Right cardiac atrium (tissue), 5 donors: ENCODE measurements around the gene TLE4. TPM values are rescaled to one million over a fixed set of nuclear protein-coding genes. Genes with fewer than 3 reads are reported as not detected.

Source experiments
- ATAC-seq, 2 donors: fragments of 200-7000 bp; cut with Tn5 transposase; one replicate each; pipeline versions ENCODE4 v1.8.0 to v1.9.1; 2020; ENCODE audit warnings: moderate library complexity in 2 of 2, mild to moderate bottlenecking in 1 of 2
- DNase-seq, 3 donors: peaks; one replicate each; pipeline ENCODE4 v3.0.0-alpha.2; 2020
- H3K27ac ChIP-seq: one replicate; pipeline ENCODE4 v1.5.1; 2013; ENCODE audit warnings: mild to moderate bottlenecking, low read length, control low read depth, moderate library complexity
- H3K27me3 ChIP-seq: one replicate; pipeline ENCODE4 v1.6.1; 2013; ENCODE audit not compliant: control insufficient read depth, insufficient read depth
- H3K4me1 ChIP-seq: one replicate; pipeline ENCODE4 v1.6.1; 2013; ENCODE audit warnings: low read length; ENCODE audit not compliant: control insufficient read depth, insufficient read depth
- H3K4me3 ChIP-seq: one replicate; pipeline ENCODE4 v1.5.1; 2013; ENCODE audit warnings: low read length, control low read depth
- H3K9me3 ChIP-seq: one replicate; pipeline ENCODE4 v1.6.1; 2013; ENCODE audit warnings: low read length; ENCODE audit not compliant: control insufficient read depth
- WGBS: extraction: QIAGEN DNeasy Blood & Tissue Kit; methylation state at CpG from one replicate; pipeline ENCODE4 v1.1.7; 2013; 5-methylcytosine and 5-hydroxymethylcytosine counted together
- intact Hi-C, 4 donors: fragments of 100-400 bp; cut with DNase I; formaldehyde crosslinking; loops; one replicate each; pipeline versions ENCODE4 v1.11.0 to v1.14.0; 2022 to 2023
- polyA plus RNA-seq: library from polyadenylated mRNA; stranded (reverse); fragments of 200-250 nt; gene quantifications from one replicate; pipeline ENCODE4 v1.2.3, GENCODE V29; 2013
- total RNA-seq, 4 donors: library from RNA; stranded (reverse); fragmentation: NEBNext Ultra II Directional; extraction: Animal tissue kit (Norgen Biotek cat#: 25700); gene quantifications; one replicate each; pipeline ENCODE4 v1.2.1, GENCODE V29; 2021
- donor health status: healthy with polysubstance abuse.
- donor health status: DM: no; HTN: yes; CAD: no.
- donor health status: DM: no; HTN: no; CAD: no.
- donor health status: DM: no; HTN: yes; CAD: no; lungs with severe emphysema.
- donor health status: DM: yes; HTN: yes; CAD: no.

TLE4 gene
- total and polyA plus RNA-seq, 5 donors = 5.9 to 20.1 (median 17.6) TPM

DNA sequence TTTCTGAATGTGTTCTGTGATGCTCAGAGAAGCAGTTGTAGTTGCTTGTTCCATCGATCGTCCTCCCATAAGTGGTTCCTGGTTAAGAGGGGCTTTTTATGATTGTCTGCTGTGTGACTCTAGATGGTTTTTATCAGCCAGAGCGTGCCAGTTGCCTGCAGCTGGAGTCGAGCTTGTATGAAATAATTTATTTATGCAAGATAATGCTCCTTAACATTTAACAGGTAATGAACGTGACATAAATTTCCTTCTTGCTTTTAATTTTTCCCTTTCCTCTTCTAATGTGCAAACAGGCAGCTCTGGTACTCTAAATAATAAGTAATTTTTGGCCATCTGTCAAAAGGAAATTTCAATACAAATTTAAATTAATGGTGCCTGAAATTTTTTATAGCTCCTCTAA, 84.4 kb downstream of the TLE4 start:
- ATAC-seq = no peak
- intact Hi-C loops = no loop called here

DNA sequence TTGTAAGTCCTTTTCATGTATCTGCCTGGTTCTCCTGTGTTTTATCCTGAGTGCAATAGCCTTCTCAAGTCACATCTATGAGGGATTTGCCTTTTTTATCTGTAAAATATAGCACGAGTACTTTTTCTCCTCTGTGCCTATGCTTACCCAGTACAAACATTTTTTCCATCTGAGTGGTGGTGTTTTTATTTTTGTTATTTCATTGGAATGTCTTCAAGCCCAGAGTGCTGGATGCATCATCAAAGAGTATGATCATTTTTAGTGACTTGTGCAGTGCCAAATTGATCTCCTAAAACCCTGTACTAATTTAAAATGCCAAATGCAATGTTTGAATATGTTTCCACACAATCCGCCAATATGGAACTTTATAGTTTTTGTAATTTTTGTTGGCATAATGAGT, 86.1 kb downstream of the TLE4 start:
- no peaks in the 10 kb centered on the region for H3K4me1 ChIP-seq
- WGBS = 88% methylated on average over 2 of the region's 2 CpGs
- no peaks in the 10 kb centered on the region for H3K27me3 ChIP-seq
- ATAC-seq (no peak), DNase-seq (no peak)
- H3K27ac ChIP-seq = no peak overlapping the region
- H3K4me3 ChIP-seq = no peak overlapping the region
- intact Hi-C loops = no loop called here
- H3K9me3 ChIP-seq = no peaks in the 10 kb centered on the region

More for the DNA sequence above, 84.4 kb downstream of the TLE4 start:
- 81% methylated on average over 5 of the region's 5 CpGs for WGBS
- no peak for DNase-seq
- Histone ChIP-seq H3K27me3 (no peaks in the 10 kb centered on the region), H3K27ac (no peak overlapping the region), H3K9me3 (no peaks in the 10 kb centered on the region), H3K4me1 (no peaks in the 10 kb centered on the region), H3K4me3 (no peak overlapping the region)

DNA sequence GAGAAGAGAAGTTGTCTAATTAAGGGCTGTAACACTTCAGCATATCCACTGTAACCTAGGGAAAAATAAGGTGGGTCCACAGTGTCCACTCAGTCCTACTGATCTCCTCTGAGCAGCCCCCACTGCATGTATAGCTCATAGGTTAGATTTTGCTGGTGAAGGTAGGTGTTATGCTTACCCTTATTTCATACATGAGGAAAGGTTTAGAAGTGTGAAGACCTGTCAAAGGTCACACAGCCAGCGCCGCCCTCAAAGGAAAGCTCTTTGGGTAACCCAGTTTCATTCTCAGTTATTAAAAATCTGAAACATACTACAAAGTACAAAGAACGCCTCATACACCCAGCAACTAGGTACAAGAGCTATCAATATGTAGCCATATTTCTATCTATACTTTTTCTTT, 87.2 kb downstream of the TLE4 start:
- no peaks in the 10 kb centered on the region for H3K9me3 ChIP-seq
- WGBS = 97% methylated on average over 3 of the region's 3 CpGs
- peaks cover 1% of the 10 kb centered on the region for H3K4me1 ChIP-seq
- no peak for DNase-seq
- no peak overlapping the region for H3K27ac ChIP-seq
- intact Hi-C loops = no loop called here
- no peaks in the 10 kb centered on the region for H3K27me3 ChIP-seq
- no peak overlapping the region for H3K4me3 ChIP-seq
- no peak for ATAC-seq

DNA sequence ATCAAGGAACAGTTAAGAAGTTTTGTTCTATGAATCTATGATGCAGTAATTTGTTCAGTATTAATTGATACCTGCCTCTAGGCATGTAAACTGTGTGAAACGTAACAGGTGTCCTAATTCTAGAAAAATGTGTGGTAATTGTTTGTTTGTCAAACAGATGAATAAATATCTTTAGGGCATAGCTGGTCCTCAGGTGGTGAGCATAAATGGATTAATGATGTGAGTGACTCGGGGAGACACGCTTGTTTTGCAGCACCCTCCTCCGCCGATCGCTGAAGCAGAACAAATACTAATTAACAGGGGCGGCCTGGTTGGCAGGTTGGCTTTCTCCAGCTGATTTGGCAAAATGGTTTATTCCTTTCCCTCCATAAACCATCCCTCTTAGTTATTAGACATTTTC, 88.8 kb downstream of the TLE4 start:
- Histone ChIP-seq H3K27ac (no peak overlapping the region), H3K4me1 (peaks cover 2% of the 10 kb centered on the region), H3K4me3 (no peak overlapping the region), H3K27me3 (no peaks in the 10 kb centered on the region), H3K9me3 (no peaks in the 10 kb centered on the region)
- intact Hi-C loops = no loop called here
- DNase-seq = no peak
- WGBS = 97% methylated on average over 7 of the region's 7 CpGs
- ATAC-seq = no peak

DNA sequence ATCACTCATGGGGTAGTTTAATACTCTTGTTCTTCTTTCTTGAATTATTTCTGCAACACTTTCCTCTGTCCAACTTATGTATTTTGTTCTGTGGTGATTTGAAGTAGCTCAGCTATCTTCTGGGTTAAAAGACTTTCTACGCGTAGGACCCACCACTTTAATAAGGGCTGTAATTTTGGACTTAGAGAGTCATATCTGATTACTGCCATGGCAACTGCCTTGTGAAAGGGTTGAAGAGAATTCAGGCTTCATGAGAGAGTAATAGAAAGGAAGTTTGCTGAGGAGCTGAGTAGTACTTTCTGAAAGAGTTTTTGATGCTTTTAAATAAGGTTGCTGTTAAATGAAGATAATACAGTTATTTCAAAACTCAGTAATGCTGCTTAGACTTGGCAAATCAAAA, 89.5 kb downstream of the TLE4 start:
- Histone ChIP-seq H3K27me3 (no peaks in the 10 kb centered on the region), H3K4me1 (peaks cover 2% of the 10 kb centered on the region), H3K4me3 (no peak overlapping the region), H3K27ac (no peak overlapping the region), H3K9me3 (no peaks in the 10 kb centered on the region)
- 60% methylated on average over 2 of the region's 2 CpGs for WGBS
- ATAC-seq (no peak), DNase-seq (no peak)
- intact Hi-C loops = no loop called here

DNA sequence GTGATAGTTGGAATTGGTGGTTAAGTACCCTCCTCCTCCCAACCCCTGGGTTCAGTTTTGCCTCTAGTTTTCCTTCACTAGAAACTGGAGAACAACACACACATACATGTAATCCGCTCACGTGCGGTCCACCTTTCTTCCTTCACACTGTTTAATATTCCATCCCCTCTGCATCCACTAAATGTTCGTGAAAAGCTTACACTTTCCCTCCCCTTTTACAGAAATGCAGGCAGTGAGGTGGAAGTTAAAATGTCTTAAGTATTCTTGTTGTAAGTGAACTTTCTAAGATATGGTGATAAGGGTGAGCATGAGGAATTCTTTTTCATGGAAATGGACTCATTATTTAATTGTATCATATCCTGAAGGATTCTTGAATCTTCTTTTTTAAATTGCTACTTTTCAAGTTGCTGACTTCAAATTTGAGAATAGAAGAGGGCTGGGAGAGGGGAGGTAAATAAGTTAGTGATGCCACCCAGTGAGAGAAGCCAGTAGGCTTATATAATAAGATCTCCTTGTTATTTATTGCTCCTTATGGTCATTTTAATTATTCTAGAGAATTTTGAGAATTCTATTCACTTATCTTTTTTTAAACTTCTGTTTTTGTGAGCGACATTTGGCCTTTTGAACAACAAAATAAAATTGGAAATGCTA, 90.2 kb downstream of the TLE4 start:
- H3K9me3 ChIP-seq = no peaks in the 10 kb centered on the region
- no peaks in the 10 kb centered on the region for H3K27me3 ChIP-seq
- no peak overlapping the region for H3K27ac ChIP-seq
- ATAC-seq = no peak
- intact Hi-C loops = no loop called here
- 72% methylated on average over 5 of the region's 5 CpGs for WGBS
- H3K4me3 ChIP-seq = no peak overlapping the region
- no peak for DNase-seq
- H3K4me1 ChIP-seq = peaks cover 2% of the 10 kb centered on the region

DNA sequence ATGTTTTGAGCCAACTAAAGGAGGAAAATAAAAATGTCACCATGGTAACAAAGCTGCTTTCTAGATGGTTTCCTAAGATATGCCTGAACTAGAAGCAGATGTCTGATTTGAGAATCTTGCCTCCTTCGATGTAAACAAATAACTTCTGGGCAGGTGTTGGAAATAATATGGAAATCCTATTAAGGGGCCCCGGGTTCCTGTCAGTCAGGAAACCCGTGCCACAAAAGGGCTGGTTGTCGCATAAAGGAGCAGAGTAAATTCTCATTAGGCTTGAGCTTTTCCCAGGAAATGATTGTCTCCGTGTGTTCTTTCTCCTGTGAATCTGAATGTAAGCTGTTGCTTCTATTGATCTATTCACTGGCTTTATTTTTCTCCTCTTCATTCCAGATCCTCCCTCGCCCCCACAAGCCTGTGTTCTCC, 90.8 kb downstream of the TLE4 start:
- intact Hi-C loops = no loop called here
- no peak overlapping the region for H3K27ac ChIP-seq
- ATAC-seq = no peak
- H3K4me3 ChIP-seq = peak overlapping the region; percentile 10
- no peak for DNase-seq
- 29% methylated on average over 6 of the region's 6 CpGs for WGBS
- no peaks in the 10 kb centered on the region for H3K27me3 ChIP-seq
- no peaks in the 10 kb centered on the region for H3K9me3 ChIP-seq
- peaks cover 2% of the 10 kb centered on the region for H3K4me1 ChIP-seq

DNA sequence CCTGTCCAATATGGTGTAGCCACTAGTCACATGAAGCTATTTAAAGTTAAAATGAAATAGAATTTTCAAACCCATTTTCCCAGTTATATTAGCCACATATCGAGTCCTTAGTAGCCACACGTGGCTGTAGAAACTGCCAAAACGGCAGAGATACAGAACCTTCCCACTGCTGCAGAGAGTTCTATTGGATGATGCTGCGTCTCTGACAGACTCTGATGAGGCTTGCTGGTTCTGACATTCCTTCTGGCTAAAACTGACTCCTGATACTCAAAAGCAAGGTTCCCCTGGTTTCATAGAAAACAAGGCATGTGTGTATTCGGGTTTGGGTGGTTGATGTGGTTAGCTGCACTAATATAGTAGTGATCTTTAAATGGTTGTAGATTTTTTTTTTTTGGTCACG, 91.5 kb downstream of the TLE4 start:
- no peak for ATAC-seq
- 48% methylated on average over 6 of the region's 6 CpGs for WGBS
- no peaks in the 10 kb centered on the region for H3K9me3 ChIP-seq
- peaks cover 2% of the 10 kb centered on the region for H3K4me1 ChIP-seq
- no peak for DNase-seq
- no peak overlapping the region for H3K4me3 ChIP-seq
- intact Hi-C loops = no loop called here
- H3K27me3 ChIP-seq = no peaks in the 10 kb centered on the region
- H3K27ac ChIP-seq = no peak overlapping the region

DNA sequence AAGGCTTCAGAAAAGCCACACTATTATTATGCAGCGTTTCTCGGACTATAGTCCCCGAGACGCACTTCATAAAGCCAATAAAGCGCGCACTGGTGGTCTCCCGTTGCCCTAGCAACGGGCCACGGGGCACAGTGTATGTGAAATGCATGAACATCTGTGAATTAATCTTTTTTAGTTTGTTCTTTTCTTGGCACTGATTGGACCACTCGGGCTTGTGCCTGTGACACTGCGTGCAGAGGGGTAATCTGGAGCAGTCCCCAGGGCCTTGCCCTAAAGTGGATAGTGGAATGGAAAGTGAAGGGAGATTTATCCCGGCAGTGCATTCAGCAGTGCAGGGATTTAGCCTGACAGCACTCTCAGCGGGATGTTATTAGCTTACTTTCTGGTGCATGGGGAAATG, 92.1 kb downstream of the TLE4 start:
- H3K27ac ChIP-seq = no peak overlapping the region
- DNase-seq = peak in 2 of 3 donors; percentile 19 to 51
- H3K27me3 ChIP-seq = no peaks in the 10 kb centered on the region
- no peak overlapping the region for H3K4me3 ChIP-seq
- WGBS = 70% methylated on average over 13 of the region's 13 CpGs
- ATAC-seq = peak; percentile 45 to 62
- no peaks in the 10 kb centered on the region for H3K9me3 ChIP-seq
- peaks cover 2% of the 10 kb centered on the region for H3K4me1 ChIP-seq
- intact Hi-C loops = no loop called here

DNA sequence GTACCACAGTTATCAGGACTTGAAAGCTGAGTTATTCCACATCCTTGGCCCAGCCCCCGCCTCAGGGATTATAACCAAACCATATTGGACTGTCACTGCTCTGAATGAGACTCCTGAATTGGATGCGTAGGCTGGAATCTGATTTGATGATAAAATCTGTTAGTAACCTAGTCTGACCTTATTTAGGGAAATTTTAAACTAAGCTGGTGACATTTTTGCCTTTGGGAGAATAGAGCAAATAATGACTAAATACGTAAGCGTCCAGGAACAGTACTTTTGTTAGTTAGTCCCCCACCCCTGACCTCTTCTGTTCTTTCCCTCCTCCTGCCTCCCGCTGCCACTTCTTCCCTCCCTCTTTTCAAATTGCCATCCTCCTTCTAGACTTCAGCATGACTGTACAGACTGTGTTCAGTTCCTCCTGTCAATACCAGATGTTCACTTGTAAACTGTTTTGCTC, 92.6 kb downstream of the TLE4 start:
- peak in 1 of 2 donors; percentile 47 for ATAC-seq

DNA sequence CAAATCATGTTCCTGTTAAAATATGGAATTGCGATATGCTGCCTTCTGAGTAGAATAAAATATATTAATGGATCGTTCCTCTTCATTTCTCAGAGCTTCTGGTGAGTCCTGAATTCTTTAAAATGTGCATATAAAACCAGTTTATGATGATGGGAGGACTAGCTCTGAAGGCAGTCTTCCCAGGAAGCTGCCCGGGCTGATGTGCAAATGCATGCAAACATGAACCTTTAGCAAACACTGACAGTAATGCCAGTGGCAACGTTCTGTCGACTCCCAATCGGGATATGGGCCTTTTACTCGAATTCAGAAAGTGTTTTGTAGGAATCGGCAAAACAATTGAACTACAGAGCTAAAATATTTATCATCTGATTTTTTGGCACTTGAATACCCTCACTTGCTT, 93.6 kb downstream of the TLE4 start:
- no peak for ATAC-seq
- H3K27ac ChIP-seq = no peak overlapping the region
- no peak overlapping the region for H3K4me3 ChIP-seq
- no peaks in the 10 kb centered on the region for H3K27me3 ChIP-seq
- no peaks in the 10 kb centered on the region for H3K9me3 ChIP-seq
- DNase-seq = no peak
- peaks cover 2% of the 10 kb centered on the region for H3K4me1 ChIP-seq
- intact Hi-C loops = no loop called here
- WGBS = 76% methylated on average over 8 of the region's 8 CpGs

More for the DNA sequence above, 92.6 kb downstream of the TLE4 start:
- Histone ChIP-seq H3K4me1 (peaks cover 2% of the 10 kb centered on the region), H3K9me3 (no peaks in the 10 kb centered on the region), H3K4me3 (no peak overlapping the region), H3K27ac (no peak overlapping the region), H3K27me3 (no peaks in the 10 kb centered on the region)
- intact Hi-C loops = no loop called here
- WGBS = 76% methylated on average over 5 of the region's 5 CpGs
- DNase-seq = no peak

DNA sequence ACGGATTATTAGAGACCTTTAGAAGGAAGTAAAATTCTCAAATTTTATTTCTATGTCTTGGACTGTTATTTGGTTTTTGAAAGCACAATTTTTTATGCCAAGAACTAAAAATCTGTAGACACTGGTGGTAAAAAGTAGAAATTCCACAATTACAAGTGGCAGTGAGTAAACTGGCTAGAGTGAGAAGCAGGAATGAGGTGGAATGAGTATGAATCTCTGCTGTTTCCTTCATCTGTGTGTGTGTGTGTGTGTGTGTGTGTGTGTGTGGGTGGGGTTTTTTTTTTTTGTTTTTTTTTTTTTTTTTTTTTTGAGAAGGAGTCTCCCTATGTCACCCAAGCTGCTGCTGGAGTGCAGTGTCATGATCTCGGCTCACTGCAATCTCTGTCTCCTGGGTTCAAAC, 94.2 kb downstream of the TLE4 start:
- H3K27ac ChIP-seq = no peak overlapping the region
- no peak overlapping the region for H3K4me3 ChIP-seq
- peaks cover 2% of the 10 kb centered on the region for H3K4me1 ChIP-seq
- intact Hi-C loops = no loop called here
- H3K27me3 ChIP-seq = no peaks in the 10 kb centered on the region
- no peaks in the 10 kb centered on the region for H3K9me3 ChIP-seq
- no peak for DNase-seq
- 84% methylated on average over 2 of the region's 2 CpGs for WGBS
- no peak for ATAC-seq
